Heart left ventricle (tissue), 13 donors: ENCODE measurements around the gene FBXO38.

ENCODE experiments used
- CTCF ChIP-seq, 12 donors: fragments of 200-600 bp; sonication (generic) in 4 of 12; IDR thresholded peaks; one replicate each; pipeline versions ENCODE4 v1.5.0 to v1.8.0; 2018 to 2022; ENCODE audit warnings: antibody characterized with exemption in 12 of 12, mild to moderate bottlenecking in 5 of 12
- POLR2A ChIP-seq, 2 donors: fragments of 450-650 bp; IDR thresholded peaks; one replicate each; pipeline ENCODE4 v1.6.1; 2017; ENCODE audit warnings: antibody characterized with exemption in 2 of 2, mild to moderate bottlenecking in 2 of 2, moderate library complexity in 2 of 2
- donor health status: ischemic (EF 13 %, LVEDD 7.1; RV severe dilation, severe dysfunction).
- donor health status: DM: no; HTN: yes; CAD: no.
- donor health status: DM: no; HTN: no; CAD: no.
- donor health status: ischemic (EF 25% LVEDD 6.9; RV normal size, moderate dysfunction).
- donor health status: ischemic (EF 25% LVEDD 5.7; RV mildly dilated, moderate dysfunction).
- donor health status: ischemic (EF 35%, LVEDD 5.7; RV mildly dilated, moderate dysfunction).
- donor health status: nonischemic (EF 11% LVEDD 7.7; RV severe dilation, severe dysfunction).
- donor health status: DM: yes; HTN: yes; CAD: no.
- donor health status: PGD.
- donor health status: ischemic (EF 29% LVEDD 5.4; RV normal size, mild dysfunction).
- donor health status: nonischemic (EF 23%, LVEDD 6.1; RV moderate dilation, normal function).

GRCh38 chr5:148395031-148395430 lies 11.3 kb downstream of the FBXO38 start:
- no peak for TF ChIP-seq CTCF (IDR thresholded peaks at IDR 0.05)
- no peak for TF ChIP-seq POLR2A (IDR thresholded peaks at IDR 0.05)
